ENCODE measurements around the gene ABHD2.
"Not testable (repeated sequence)": the region's sequence is repeated elsewhere in the genome, so short reads cannot be mapped to it uniquely, and the experiment has no call there.

Gene ABHD2

DNA sequence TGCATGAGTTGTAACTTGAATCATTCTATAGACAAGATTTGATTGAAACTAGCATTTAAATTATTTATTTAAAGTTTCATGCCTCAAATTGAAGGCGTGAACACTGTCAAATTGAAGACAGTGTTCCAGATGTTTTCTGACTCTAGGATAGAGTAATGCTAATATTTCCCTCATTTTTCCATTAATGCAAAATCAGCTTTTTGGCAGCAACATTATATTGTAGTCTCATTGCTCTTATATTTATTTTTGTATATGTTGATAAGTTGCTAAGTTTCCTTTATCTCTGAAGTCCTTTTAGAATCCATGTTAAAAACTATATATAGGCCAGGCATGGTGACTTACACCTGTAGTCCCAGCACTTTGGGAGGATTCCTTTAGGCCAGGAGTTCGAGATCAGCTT, 160.3 kb downstream of the ABHD2 start:
- TF ChIP-seq, protein P1, sequence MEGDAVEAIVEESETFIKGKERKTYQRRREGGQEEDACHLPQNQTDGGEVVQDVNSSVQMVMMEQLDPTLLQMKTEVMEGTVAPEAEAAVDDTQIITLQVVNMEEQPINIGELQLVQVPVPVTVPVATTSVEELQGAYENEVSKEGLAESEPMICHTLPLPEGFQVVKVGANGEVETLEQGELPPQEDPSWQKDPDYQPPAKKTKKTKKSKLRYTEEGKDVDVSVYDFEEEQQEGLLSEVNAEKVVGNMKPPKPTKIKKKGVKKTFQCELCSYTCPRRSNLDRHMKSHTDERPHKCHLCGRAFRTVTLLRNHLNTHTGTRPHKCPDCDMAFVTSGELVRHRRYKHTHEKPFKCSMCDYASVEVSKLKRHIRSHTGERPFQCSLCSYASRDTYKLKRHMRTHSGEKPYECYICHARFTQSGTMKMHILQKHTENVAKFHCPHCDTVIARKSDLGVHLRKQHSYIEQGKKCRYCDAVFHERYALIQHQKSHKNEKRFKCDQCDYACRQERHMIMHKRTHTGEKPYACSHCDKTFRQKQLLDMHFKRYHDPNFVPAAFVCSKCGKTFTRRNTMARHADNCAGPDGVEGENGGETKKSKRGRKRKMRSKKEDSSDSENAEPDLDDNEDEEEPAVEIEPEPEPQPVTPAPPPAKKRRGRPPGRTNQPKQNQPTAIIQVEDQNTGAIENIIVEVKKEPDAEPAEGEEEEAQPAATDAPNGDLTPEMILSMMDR (IDR thresholded peaks at IDR 0.05; ENCODE audit: borderline replicate concordance, control extremely low read depth, extremely low read depth, insufficient read depth, missing control alignments): no peak
- in situ Hi-C loops (cut with MboI; ENCODE audit: low sequenced_read_pairs, unreplicated experiment): no loop called here
- DNase-seq (ENCODE audit: low spot score): no peak

GRCh38 chr15:89250142-89250541, 161.9 kb downstream of the ABHD2 start:
- in situ Hi-C loops (cut with MboI; ENCODE audit: low sequenced_read_pairs, unreplicated experiment); DNase-seq (ENCODE audit: low spot score): not testable (repeated sequence)

All from GM13976 (cell line).